Measurements from ENCODE around the gene WAPL. TPM values are rescaled to one million over a fixed set of nuclear protein-coding genes. Genes with fewer than 3 reads are reported as not detected.

Gene WAPL
- total RNA-seq, 1 donor from 2014 or later, result 43.2 TPM

- FAIRE-seq, result peak; percentile 62
- H3K36me3 Mint-ChIP-seq (ENCODE audit: low read depth, unreplicated experiment), result peaks cover 3% of the 10 kb centered on the region
Measured at GRCh38 chr10:86472061-86472460, 49.5 kb downstream of the WAPL start.

GRCh38 chr10:86461963-86462804 lies 59.4 kb downstream of the WAPL start:
- no peaks in the 10 kb centered on the region for H3K9me3 ChIP-seq (ENCODE audit: insufficient read depth, low read depth, low read length)
- no peak overlapping the region for H2AFZ ChIP-seq (ENCODE audit: low read depth, low read length)
- H3K4me3 ChIP-seq (ENCODE audit: insufficient read depth, low read depth, low read length), result no peak overlapping the region
- H3K9ac ChIP-seq (ENCODE audit: low read length), result no peak overlapping the region
- FAIRE-seq (no peak), DNase-seq (ENCODE audit: low read depth) (no peak)
- H3K27me3 ChIP-seq (ENCODE audit: insufficient read depth, low read length), result no peaks in the 10 kb centered on the region
- no peak overlapping the region for H3K27ac Mint-ChIP-seq (ENCODE audit: unreplicated experiment)
- H4K20me1 ChIP-seq (ENCODE audit: insufficient read depth, low read length), result peaks cover 4% of the 10 kb centered on the region
- no peaks in the 10 kb centered on the region for H3K27me3 Mint-ChIP-seq (ENCODE audit: low read depth, unreplicated experiment)
- no peak overlapping the region for H3K4me3 Mint-ChIP-seq (ENCODE audit: unreplicated experiment)
- no peaks in the 10 kb centered on the region for H3K79me2 ChIP-seq (ENCODE audit: insufficient read depth, low read length)
- H3K27ac ChIP-seq (ENCODE audit: low read depth, low read length), result no peak overlapping the region
- H3K36me3 ChIP-seq (ENCODE audit: insufficient read depth, low read length), result peaks cover 42% of the 10 kb centered on the region
- no peaks in the 10 kb centered on the region for H3K9me3 Mint-ChIP-seq (ENCODE audit: unreplicated experiment)
- H3K4me1 ChIP-seq (ENCODE audit: insufficient read depth, low read length), result no peaks in the 10 kb centered on the region
- H3K4me2 ChIP-seq (ENCODE audit: low read length), result no peak overlapping the region
- no peak for TF ChIP-seq EZH2 (IDR thresholded peaks at IDR 0.05; ENCODE audit: insufficient read depth, low read length)
- TF ChIP-seq, protein P1, sequence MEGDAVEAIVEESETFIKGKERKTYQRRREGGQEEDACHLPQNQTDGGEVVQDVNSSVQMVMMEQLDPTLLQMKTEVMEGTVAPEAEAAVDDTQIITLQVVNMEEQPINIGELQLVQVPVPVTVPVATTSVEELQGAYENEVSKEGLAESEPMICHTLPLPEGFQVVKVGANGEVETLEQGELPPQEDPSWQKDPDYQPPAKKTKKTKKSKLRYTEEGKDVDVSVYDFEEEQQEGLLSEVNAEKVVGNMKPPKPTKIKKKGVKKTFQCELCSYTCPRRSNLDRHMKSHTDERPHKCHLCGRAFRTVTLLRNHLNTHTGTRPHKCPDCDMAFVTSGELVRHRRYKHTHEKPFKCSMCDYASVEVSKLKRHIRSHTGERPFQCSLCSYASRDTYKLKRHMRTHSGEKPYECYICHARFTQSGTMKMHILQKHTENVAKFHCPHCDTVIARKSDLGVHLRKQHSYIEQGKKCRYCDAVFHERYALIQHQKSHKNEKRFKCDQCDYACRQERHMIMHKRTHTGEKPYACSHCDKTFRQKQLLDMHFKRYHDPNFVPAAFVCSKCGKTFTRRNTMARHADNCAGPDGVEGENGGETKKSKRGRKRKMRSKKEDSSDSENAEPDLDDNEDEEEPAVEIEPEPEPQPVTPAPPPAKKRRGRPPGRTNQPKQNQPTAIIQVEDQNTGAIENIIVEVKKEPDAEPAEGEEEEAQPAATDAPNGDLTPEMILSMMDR (IDR thresholded peaks at IDR 0.05; ENCODE audit: insufficient read depth, low read depth, low read length), result no peak
- H3K36me3 Mint-ChIP-seq (ENCODE audit: low read depth, unreplicated experiment), result peaks cover 11% of the 10 kb centered on the region
- no peaks in the 10 kb centered on the region for H3K4me1 Mint-ChIP-seq (ENCODE audit: low read depth, unreplicated experiment)

More at GRCh38 chr10:86472061-86472460, 49.5 kb downstream of the WAPL start:
- no peak overlapping the region for H3K9ac ChIP-seq (ENCODE audit: low read length)
- Mint-ChIP-seq H3K27me3 (ENCODE audit: low read depth, unreplicated experiment) (no peaks in the 10 kb centered on the region), H3K27ac (ENCODE audit: unreplicated experiment) (no peak overlapping the region), H3K4me1 (ENCODE audit: low read depth, unreplicated experiment) (peaks cover 4% of the 10 kb centered on the region), H3K9me3 (ENCODE audit: unreplicated experiment) (no peaks in the 10 kb centered on the region), H3K4me3 (ENCODE audit: unreplicated experiment) (no peak overlapping the region)
- H3K27ac ChIP-seq (ENCODE audit: low read depth, low read length), result no peak overlapping the region
- TF ChIP-seq, protein P1 (IDR thresholded peaks at IDR 0.05; ENCODE audit: insufficient read depth, low read depth, low read length), result no peak
- TF ChIP-seq EZH2 (IDR thresholded peaks at IDR 0.05; ENCODE audit: insufficient read depth, low read length), result no peak
- H3K27me3 ChIP-seq (ENCODE audit: insufficient read depth, low read length), result no peaks in the 10 kb centered on the region
- no peak overlapping the region for H3K4me2 ChIP-seq (ENCODE audit: low read length)
- no peak overlapping the region for H3K4me3 ChIP-seq (ENCODE audit: insufficient read depth, low read depth, low read length)
- H4K20me1 ChIP-seq (ENCODE audit: insufficient read depth, low read length), result peaks cover 10% of the 10 kb centered on the region
- H3K36me3 ChIP-seq (ENCODE audit: insufficient read depth, low read length), result peaks cover 25% of the 10 kb centered on the region
- no peak overlapping the region for H2AFZ ChIP-seq (ENCODE audit: low read depth, low read length)
- H3K79me2 ChIP-seq (ENCODE audit: insufficient read depth, low read length), result peaks cover 25% of the 10 kb centered on the region
- no peaks in the 10 kb centered on the region for H3K4me1 ChIP-seq (ENCODE audit: insufficient read depth, low read length)
- DNase-seq (ENCODE audit: low read depth), result no peak
- H3K9me3 ChIP-seq (ENCODE audit: insufficient read depth, low read depth, low read length), result no peaks in the 10 kb centered on the region

DNA sequence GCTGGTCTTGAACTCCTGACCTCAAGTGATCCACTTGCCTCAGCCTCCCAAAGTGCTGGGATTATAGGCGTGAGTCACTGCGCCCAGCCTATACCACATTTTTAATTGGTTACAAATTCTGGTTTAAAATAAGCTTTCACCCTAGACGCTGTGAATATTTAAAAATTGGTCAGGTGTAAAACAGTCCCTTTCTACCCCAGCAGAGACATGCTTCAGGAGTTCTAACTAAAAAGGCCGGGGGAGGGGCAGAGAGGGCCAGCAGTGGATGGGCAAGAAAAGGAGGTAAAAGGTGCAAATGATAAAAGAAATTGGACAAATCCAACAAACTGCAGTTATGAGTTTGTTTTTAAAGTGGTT lies 70.0 kb downstream of the WAPL start:
- peaks cover 8% of the 10 kb centered on the region for H3K4me1 Mint-ChIP-seq (ENCODE audit: low read depth, unreplicated experiment)
- no peak overlapping the region for H3K4me3 Mint-ChIP-seq (ENCODE audit: unreplicated experiment)
- no peaks in the 10 kb centered on the region for H3K9me3 Mint-ChIP-seq (ENCODE audit: unreplicated experiment)
- Histone ChIP-seq H3K27me3 (ENCODE audit: insufficient read depth, low read length) (no peaks in the 10 kb centered on the region), H4K20me1 (ENCODE audit: insufficient read depth, low read length) (no peaks in the 10 kb centered on the region), H3K4me1 (ENCODE audit: insufficient read depth, low read length) (no peaks in the 10 kb centered on the region), H3K9ac (ENCODE audit: low read length) (no peak overlapping the region), H3K27ac (ENCODE audit: low read depth, low read length) (no peak overlapping the region), H3K36me3 (ENCODE audit: insufficient read depth, low read length) (peaks cover 40% of the 10 kb centered on the region), H3K9me3 (ENCODE audit: insufficient read depth, low read depth, low read length) (no peaks in the 10 kb centered on the region), H3K4me2 (ENCODE audit: low read length) (no peak overlapping the region), H2AFZ (ENCODE audit: low read depth, low read length) (no peak overlapping the region), H3K79me2 (ENCODE audit: insufficient read depth, low read length) (peaks cover 4% of the 10 kb centered on the region), H3K4me3 (ENCODE audit: insufficient read depth, low read depth, low read length) (no peak overlapping the region)
- H3K27me3 Mint-ChIP-seq (ENCODE audit: low read depth, unreplicated experiment), result no peaks in the 10 kb centered on the region
- FAIRE-seq (no peak), DNase-seq (ENCODE audit: low read depth) (no peak)
- peaks cover 28% of the 10 kb centered on the region for H3K36me3 Mint-ChIP-seq (ENCODE audit: low read depth, unreplicated experiment)
- TF ChIP-seq, protein P1 (IDR thresholded peaks at IDR 0.05; ENCODE audit: insufficient read depth, low read depth, low read length), result no peak
- TF ChIP-seq EZH2 (IDR thresholded peaks at IDR 0.05; ENCODE audit: insufficient read depth, low read length), result no peak
- H3K27ac Mint-ChIP-seq (ENCODE audit: unreplicated experiment), result no peak overlapping the region
